BLaER1 (cell line): ENCODE results near the gene CREG2.

Source experiments
- H3K27ac ChIP-seq: shearing (Covaris generic); formaldehyde crosslinking; 2 replicates; pipeline ENCODE4 v1.8.1; 2022
- H3K27me3 ChIP-seq: shearing (Covaris generic); formaldehyde crosslinking; 2 replicates; pipeline ENCODE4 v1.8.1; 2022
- H3K36me3 ChIP-seq: shearing (Covaris generic); formaldehyde crosslinking; 2 replicates; pipeline ENCODE4 v1.8.1; 2022
- H3K4me1 ChIP-seq: shearing (Covaris generic); formaldehyde crosslinking; 2 replicates; pipeline ENCODE4 v1.8.1; 2022
- H3K4me2 ChIP-seq: shearing (Covaris generic); formaldehyde crosslinking; 2 replicates; pipeline ENCODE4 v1.8.1; 2022
- H3K4me3 ChIP-seq: shearing (Covaris generic); formaldehyde crosslinking; 2 replicates; pipeline ENCODE4 v1.8.1; 2022
- H3K9ac ChIP-seq: shearing (Covaris generic); formaldehyde crosslinking; 2 replicates; pipeline ENCODE4 v1.8.1; 2022
- H3K9me3 ChIP-seq: shearing (Covaris generic); formaldehyde crosslinking; 2 replicates; pipeline ENCODE4 v1.8.1; 2022
- H4K20me1 ChIP-seq: shearing (Covaris generic); formaldehyde crosslinking; 2 replicates; pipeline ENCODE4 v1.8.1; 2022
- Cebpa-rat ChIP-seq: shearing (Covaris generic); IDR thresholded peaks from 2 replicates; pipeline ENCODE4 v1.8.1; 2022

CREG2 gene

GRCh38 chr2:101399021-101399799 lies 11.9 kb upstream of the CREG2 start:
- Histone ChIP-seq H3K9ac (no peak overlapping the region), H3K36me3 (no peaks in the 10 kb centered on the region), H3K27me3 (no peaks in the 10 kb centered on the region), H4K20me1 (no peaks in the 10 kb centered on the region), H3K4me3 (no peak overlapping the region), H3K9me3 (no peaks in the 10 kb centered on the region), H3K4me1 (peaks cover 46% of the 10 kb centered on the region), H3K4me2 (peak overlapping the region; percentile 79), H3K27ac (peak overlapping the region; percentile 80; the same call in 1 of the 2 replicates)
- TF ChIP-seq Cebpa-rat: no peak

- Histone ChIP-seq H3K27me3 (no peaks in the 10 kb centered on the region), H4K20me1 (no peaks in the 10 kb centered on the region), H3K27ac (no peak overlapping the region), H3K9me3 (no peaks in the 10 kb centered on the region), H3K4me2 (no peak overlapping the region), H3K4me1 (peaks cover 45% of the 10 kb centered on the region), H3K9ac (no peak overlapping the region), H3K36me3 (no peaks in the 10 kb centered on the region), H3K4me3 (no peak overlapping the region)
- no peak for TF ChIP-seq Cebpa-rat
These were observed 11.0 kb upstream of the CREG2 start for GRCh38 chr2:101398116-101398821.

- Histone ChIP-seq H4K20me1 (no peaks in the 10 kb centered on the region), H3K27me3 (no peaks in the 10 kb centered on the region), H3K9ac (no peak overlapping the region), H3K27ac (no peak overlapping the region), H3K4me1 (peaks cover 25% of the 10 kb centered on the region), H3K36me3 (no peaks in the 10 kb centered on the region), H3K4me2 (no peak overlapping the region), H3K4me3 (no peak overlapping the region), H3K9me3 (no peaks in the 10 kb centered on the region)
- TF ChIP-seq Cebpa-rat: no peak
These were observed 9.0 kb upstream of the CREG2 start for GRCh38 chr2:101396316-101396717.

GRCh38 chr2:101395545-101396315 lies 8.4 kb upstream of the CREG2 start:
- no peaks in the 10 kb centered on the region for H3K27me3 ChIP-seq
- no peak overlapping the region for H3K9ac ChIP-seq
- TF ChIP-seq Cebpa-rat: no peak
- no peaks in the 10 kb centered on the region for H3K36me3 ChIP-seq
- H4K20me1 ChIP-seq: no peaks in the 10 kb centered on the region
- peaks cover 20% of the 10 kb centered on the region for H3K4me1 ChIP-seq
- no peak overlapping the region for H3K4me3 ChIP-seq
- H3K4me2 ChIP-seq: no peak overlapping the region
- H3K27ac ChIP-seq: no peak overlapping the region
- H3K9me3 ChIP-seq: no peaks in the 10 kb centered on the region

- no peaks in the 10 kb centered on the region for H3K36me3 ChIP-seq
- no peak overlapping the region for H3K4me2 ChIP-seq
- no peak overlapping the region for H3K4me3 ChIP-seq
- peaks cover 17% of the 10 kb centered on the region for H3K9me3 ChIP-seq
- H3K27ac ChIP-seq: no peak overlapping the region
- peaks cover 19% of the 10 kb centered on the region; the same call in 1 of the 2 replicates for H4K20me1 ChIP-seq
- H3K27me3 ChIP-seq: peaks cover 60% of the 10 kb centered on the region
- no peak overlapping the region for H3K9ac ChIP-seq
- peaks cover 7% of the 10 kb centered on the region; the same call in 1 of the 2 replicates for H3K4me1 ChIP-seq
- no peak for TF ChIP-seq Cebpa-rat
These were observed 929 bp upstream of the CREG2 start for GRCh38 chr2:101388232-101388631.

GRCh38 chr2:101386599-101387150 lies 628 bp downstream of the CREG2 start:
- peaks cover 10% of the 10 kb centered on the region for H3K4me1 ChIP-seq
- TF ChIP-seq Cebpa-rat: no peak
- H3K27ac ChIP-seq: no peak overlapping the region
- H3K4me2 ChIP-seq: 0 out of 2 replicates have a peak overlapping the region, but pooled peaks have one; percentile 28
- H3K27me3 ChIP-seq: peaks cover 60% of the 10 kb centered on the region
- peak overlapping the region; percentile 16; the same call in 1 of the 2 replicates for H3K4me3 ChIP-seq
- peaks cover 19% of the 10 kb centered on the region; the same call in 1 of the 2 replicates for H4K20me1 ChIP-seq
- no peaks in the 10 kb centered on the region for H3K36me3 ChIP-seq
- peaks cover 17% of the 10 kb centered on the region for H3K9me3 ChIP-seq
- H3K9ac ChIP-seq: no peak overlapping the region

GRCh38 chr2:101383016-101383541 lies 4.2 kb downstream of the CREG2 start:
- Histone ChIP-seq H3K4me3 (no peak overlapping the region), H4K20me1 (peaks cover 16% of the 10 kb centered on the region; the same call in 1 of the 2 replicates), H3K27me3 (peaks cover 39% of the 10 kb centered on the region), H3K4me2 (no peak overlapping the region), H3K4me1 (peaks cover 29% of the 10 kb centered on the region), H3K27ac (no peak overlapping the region), H3K36me3 (no peaks in the 10 kb centered on the region), H3K9ac (no peak overlapping the region), H3K9me3 (peaks cover 14% of the 10 kb centered on the region)
- TF ChIP-seq Cebpa-rat: no peak

- no peak overlapping the region for H3K9ac ChIP-seq
- peaks cover 33% of the 10 kb centered on the region for H3K27me3 ChIP-seq
- TF ChIP-seq Cebpa-rat: no peak
- H3K9me3 ChIP-seq: peaks cover 7% of the 10 kb centered on the region
- H3K4me2 ChIP-seq: no peak overlapping the region
- no peak overlapping the region for H3K27ac ChIP-seq
- H3K4me3 ChIP-seq: no peak overlapping the region
- no peaks in the 10 kb centered on the region for H3K36me3 ChIP-seq
- H3K4me1 ChIP-seq: peaks cover 28% of the 10 kb centered on the region
- H4K20me1 ChIP-seq: peaks cover 12% of the 10 kb centered on the region; the same call in 1 of the 2 replicates
These were observed 4.9 kb downstream of the CREG2 start for GRCh38 chr2:101382442-101382841.

- Histone ChIP-seq H3K4me3 (no peak overlapping the region), H3K4me1 (peaks cover 30% of the 10 kb centered on the region)
These were observed 6.9 kb downstream of the CREG2 start for GRCh38 chr2:101380376-101380775.

More at GRCh38 chr2:101380376-101380775, 6.9 kb downstream of the CREG2 start:
- H3K9me3 ChIP-seq: no peaks in the 10 kb centered on the region
- H3K27me3 ChIP-seq: peaks cover 12% of the 10 kb centered on the region
- no peak overlapping the region for H3K9ac ChIP-seq
- no peaks in the 10 kb centered on the region for H4K20me1 ChIP-seq
- no peak overlapping the region for H3K27ac ChIP-seq
- no peak for TF ChIP-seq Cebpa-rat
- peak overlapping the region; percentile 65 for H3K4me2 ChIP-seq
- no peaks in the 10 kb centered on the region for H3K36me3 ChIP-seq
